ENCODE data around the gene MAGEH1.
A peak's percentile ranks its signal among the peaks of the same experiment; 100 is the strongest.
"Not testable (repeated sequence)": the region's sequence is repeated elsewhere in the genome, so short reads cannot be mapped to it uniquely, and the experiment has no call there.

Gene MAGEH1

GRCh38 chrX:55451990-55452832 is at the start of gene MAGEH1:
Gene MAGEH1, plus strand, starts transcription at chrX:55452127. Its CDS starts 248 bp downstream, at chrX:55452375.
- no peak within 1 kb of the TSS for H3K4me3 ChIP-seq (ENCODE audit: low read depth, low read length)
- no peak for DNase-seq (ENCODE audit: low read depth)
- TF ChIP-seq CTCF (IDR thresholded peaks at IDR 0.05; ENCODE audit: control insufficient read depth, extremely low read depth, insufficient read depth): no peak

- not testable (repeated sequence) for H3K4me3 ChIP-seq (ENCODE audit: low read depth, low read length); DNase-seq (ENCODE audit: low read depth)
Measured at GRCh38 chrX:55427079-55427478, 24.8 kb upstream of the MAGEH1 start.

- DNase-seq (ENCODE audit: low read depth); H3K4me3 ChIP-seq (ENCODE audit: low read depth, low read length): not testable (repeated sequence)
Measured at GRCh38 chrX:55443468-55443867, 8.5 kb upstream of the MAGEH1 start.

- DNase-seq (ENCODE audit: low read depth): peak; percentile 13
- peak; percentile 48 for TF ChIP-seq CTCF (IDR thresholded peaks at IDR 0.05; ENCODE audit: control insufficient read depth, extremely low read depth, insufficient read depth)
- H3K4me3 ChIP-seq (ENCODE audit: low read depth, low read length): no peak overlapping the region
Measured at GRCh38 chrX:55450259-55450658, 1.7 kb upstream of the MAGEH1 start.

GRCh38 chrX:55451141-55451540 is 786 bp upstream of the MAGEH1 start:
- no peak for DNase-seq (ENCODE audit: low read depth)
- H3K4me3 ChIP-seq (ENCODE audit: low read depth, low read length): no peak overlapping the region
- no peak for TF ChIP-seq CTCF (IDR thresholded peaks at IDR 0.05; ENCODE audit: control insufficient read depth, extremely low read depth, insufficient read depth)

GRCh38 chrX:55451626-55451989 is 319 bp upstream of the MAGEH1 start:
- no peak overlapping the region for H3K4me3 ChIP-seq (ENCODE audit: low read depth, low read length)
- DNase-seq (ENCODE audit: low read depth): no peak
- no peak for TF ChIP-seq CTCF (IDR thresholded peaks at IDR 0.05; ENCODE audit: control insufficient read depth, extremely low read depth, insufficient read depth)

GRCh38 chrX:55452833-55453124 is 852 bp downstream of the MAGEH1 start:
- DNase-seq (ENCODE audit: low read depth): no peak
- TF ChIP-seq CTCF (IDR thresholded peaks at IDR 0.05; ENCODE audit: control insufficient read depth, extremely low read depth, insufficient read depth): no peak
- no peak overlapping the region for H3K4me3 ChIP-seq (ENCODE audit: low read depth, low read length)

- not testable (repeated sequence) for H3K4me3 ChIP-seq (ENCODE audit: low read depth, low read length); DNase-seq (ENCODE audit: low read depth)
Measured at GRCh38 chrX:55455708-55456107, 3.8 kb downstream of the MAGEH1 start.

- not testable (repeated sequence) for H3K4me3 ChIP-seq (ENCODE audit: low read depth, low read length); DNase-seq (ENCODE audit: low read depth)
Measured at GRCh38 chrX:55459426-55459825, 7.5 kb downstream of the MAGEH1 start.

- not testable (repeated sequence) for H3K4me3 ChIP-seq (ENCODE audit: low read depth, low read length); DNase-seq (ENCODE audit: low read depth)
Measured at GRCh38 chrX:55459926-55460325, 8.0 kb downstream of the MAGEH1 start.

- not testable (repeated sequence) for H3K4me3 ChIP-seq (ENCODE audit: low read depth, low read length); DNase-seq (ENCODE audit: low read depth)
Measured at GRCh38 chrX:55464050-55464449, 12.1 kb downstream of the MAGEH1 start.

GRCh38 chrX:55465108-55465507 is 13.2 kb downstream of the MAGEH1 start:
- not testable (repeated sequence) for H3K4me3 ChIP-seq (ENCODE audit: low read depth, low read length)

GRCh38 chrX:55465791-55466190 is 13.9 kb downstream of the MAGEH1 start:
- not testable (repeated sequence) for H3K4me3 ChIP-seq (ENCODE audit: low read depth, low read length); DNase-seq (ENCODE audit: low read depth)

More at GRCh38 chrX:55465108-55465507, 13.2 kb downstream of the MAGEH1 start:
- not testable (repeated sequence) for DNase-seq (ENCODE audit: low read depth)
